C4-2B (cell line): Measurements from ENCODE around the gene WIZ.

Experiments
- H3K27ac ChIP-seq: fragments of 450-650 bp; 2 replicates; pipeline ENCODE4 v1.5.1; 2017
- CTCF ChIP-seq: fragments of 450-650 bp; conservative IDR thresholded peaks from 2 replicates; pipeline ENCODE4 v1.5.1; 2017; ENCODE audit warnings: mild to moderate bottlenecking
- ZFX ChIP-seq: fragments of 450-650 bp; IDR thresholded peaks from 2 replicates; pipeline ENCODE4 v1.6.1; 2017

The WIZ gene

GRCh38 chr19:15424692-15425272 is 25.0 kb downstream of the WIZ start:
- no peak overlapping the region for H3K27ac ChIP-seq
- TF ChIP-seq CTCF (no peak), ZFX (no peak)

- no peak overlapping the region for H3K27ac ChIP-seq
- TF ChIP-seq ZFX (no peak), CTCF (no peak)
These were observed 25.6 kb downstream of the WIZ start for GRCh38 chr19:15424121-15424520.

GRCh38 chr19:15423130-15423529 is 26.6 kb downstream of the WIZ start:
- TF ChIP-seq ZFX (no peak), CTCF (no peak)
- H3K27ac ChIP-seq: no peak overlapping the region; the same call in 1 of the 2 replicates

GRCh38 chr19:15422296-15423075 is 27.3 kb downstream of the WIZ start:
- TF ChIP-seq ZFX (no peak), CTCF (no peak)
- peak overlapping the region; percentile 57 for H3K27ac ChIP-seq

GRCh38 chr19:15421721-15422260 is 28.0 kb downstream of the WIZ start:
- H3K27ac ChIP-seq: peak overlapping the region; percentile 57

GRCh38 chr19:15421136-15421695 is 28.5 kb downstream of the WIZ start:
- H3K27ac ChIP-seq: peak overlapping the region; percentile 57
- no peak for TF ChIP-seq ZFX
- TF ChIP-seq CTCF: no peak

More at GRCh38 chr19:15421721-15422260, 28.0 kb downstream of the WIZ start:
- TF ChIP-seq ZFX (no peak), CTCF (no peak)

- peak overlapping the region; percentile 97 for H3K27ac ChIP-seq
- no peak; the same call in 1 of the 2 replicates for TF ChIP-seq CTCF
- TF ChIP-seq ZFX: no peak
These were observed 30.2 kb downstream of the WIZ start for GRCh38 chr19:15419413-15420025.
